ENCODE measurements around the gene LTBP3. TPM values are rescaled to one million over a fixed set of nuclear protein-coding genes. Genes with fewer than 3 reads are reported as not detected.

LTBP3 gene
- total RNA-seq, 1 experiment from 2014 or later: 1.8 TPM

- in situ Hi-C loops (cut with HindIII; ENCODE audit: low pct_unique_long_range_greater_than_20kb, low sequenced_read_pairs): no loop called here
- no peak for DNase-seq (ENCODE audit: low read depth, low spot score)
Measured at GRCh38 chr11:65559951-65560537, 1.9 kb upstream of the LTBP3 start.

DNA sequence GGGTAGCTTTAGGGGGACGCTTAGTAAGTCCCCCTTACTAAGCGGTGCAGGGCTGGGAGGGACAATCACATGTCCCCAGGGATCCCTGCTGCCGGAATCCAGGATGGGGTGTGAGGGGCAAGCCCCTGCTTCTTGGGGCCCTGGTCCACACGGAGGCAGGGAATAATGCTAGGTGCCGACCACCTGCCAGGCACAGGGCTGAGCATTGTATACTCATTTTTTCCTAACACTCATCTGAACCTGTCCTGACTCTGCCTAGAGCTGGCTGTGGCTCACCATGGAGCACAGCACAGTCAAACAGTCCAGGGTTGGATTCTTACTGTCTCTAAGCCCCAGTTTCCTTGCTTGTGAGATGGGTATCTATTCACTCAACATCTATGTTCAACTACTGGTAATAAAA, 1.4 kb upstream of the LTBP3 start:
- DNase-seq (ENCODE audit: low read depth, low spot score): no peak
- in situ Hi-C loops (cut with HindIII; ENCODE audit: low pct_unique_long_range_greater_than_20kb, low sequenced_read_pairs): no loop called here

DNA sequence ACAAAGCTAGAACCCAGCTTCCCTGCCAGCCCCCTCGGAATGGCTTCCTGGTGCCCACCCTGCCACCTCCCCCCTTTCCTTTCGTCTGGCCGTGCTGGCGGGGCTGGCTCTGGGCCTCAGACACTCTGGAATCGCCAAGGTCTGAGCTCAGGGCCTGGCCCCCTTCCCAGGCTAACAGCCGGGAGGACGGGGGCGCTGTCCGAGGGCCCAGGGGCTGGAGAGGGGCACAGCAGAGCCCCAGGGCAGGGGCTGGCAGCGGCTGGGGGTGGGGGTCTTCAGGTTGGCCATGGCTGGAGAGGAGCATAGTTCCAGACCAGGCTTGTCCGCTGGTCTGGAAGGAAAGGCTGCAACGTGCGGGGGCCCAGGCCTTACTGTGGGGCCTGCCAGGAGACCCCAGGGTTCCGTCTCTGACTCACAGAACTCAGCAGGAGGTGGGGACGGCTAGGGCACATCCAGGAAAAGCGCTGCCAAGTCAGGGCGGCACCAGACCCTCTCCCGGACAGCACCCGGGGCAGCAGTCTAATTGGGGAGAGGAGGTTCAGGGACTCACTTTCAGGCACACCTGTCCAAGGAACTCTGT, 861 bp upstream of the LTBP3 start:
- in situ Hi-C loops (cut with HindIII; ENCODE audit: low pct_unique_long_range_greater_than_20kb, low sequenced_read_pairs): no loop called here
- no peak for DNase-seq (ENCODE audit: low read depth, low spot score)

DNA sequence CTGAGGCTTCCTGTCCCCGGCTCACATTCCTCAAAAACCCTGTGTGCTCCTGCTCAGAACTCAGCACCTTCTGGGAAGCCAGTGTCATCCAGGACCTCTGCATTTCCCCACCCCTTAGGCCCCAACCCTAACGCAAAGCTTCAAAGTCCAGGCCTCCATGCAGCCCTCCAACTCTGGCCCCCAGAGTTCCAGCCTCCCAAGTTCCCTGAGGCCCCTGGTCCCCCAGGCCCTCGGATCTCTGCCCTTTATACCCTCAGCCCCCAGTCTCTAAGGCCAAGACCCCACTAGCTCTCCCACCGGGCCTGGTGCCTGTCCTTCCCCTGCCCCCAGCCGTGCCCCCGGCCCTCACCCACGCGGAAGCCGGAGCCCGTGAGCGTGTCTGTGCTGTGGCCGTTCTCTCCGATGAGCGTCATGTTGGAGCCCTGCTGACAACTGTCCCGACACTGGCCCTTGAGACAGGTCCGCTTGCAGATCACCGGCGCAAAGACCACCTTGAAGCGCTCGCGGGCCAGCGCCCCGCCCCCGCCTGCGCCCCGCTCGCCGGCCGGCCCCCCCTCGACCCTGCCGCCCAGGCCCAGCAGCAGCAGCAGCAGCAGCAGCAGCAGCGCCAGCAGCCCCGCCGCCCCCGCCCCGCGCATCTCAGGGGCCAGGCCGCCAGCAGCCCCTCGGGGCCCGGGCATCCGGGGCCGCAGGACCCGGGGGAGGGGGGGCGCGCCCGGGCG, 718 bp downstream of the LTBP3 start:
- in situ Hi-C loops (cut with HindIII; ENCODE audit: low pct_unique_long_range_greater_than_20kb, low sequenced_read_pairs): no loop called here
- no peak for DNase-seq (ENCODE audit: low read depth, low spot score)

DNA sequence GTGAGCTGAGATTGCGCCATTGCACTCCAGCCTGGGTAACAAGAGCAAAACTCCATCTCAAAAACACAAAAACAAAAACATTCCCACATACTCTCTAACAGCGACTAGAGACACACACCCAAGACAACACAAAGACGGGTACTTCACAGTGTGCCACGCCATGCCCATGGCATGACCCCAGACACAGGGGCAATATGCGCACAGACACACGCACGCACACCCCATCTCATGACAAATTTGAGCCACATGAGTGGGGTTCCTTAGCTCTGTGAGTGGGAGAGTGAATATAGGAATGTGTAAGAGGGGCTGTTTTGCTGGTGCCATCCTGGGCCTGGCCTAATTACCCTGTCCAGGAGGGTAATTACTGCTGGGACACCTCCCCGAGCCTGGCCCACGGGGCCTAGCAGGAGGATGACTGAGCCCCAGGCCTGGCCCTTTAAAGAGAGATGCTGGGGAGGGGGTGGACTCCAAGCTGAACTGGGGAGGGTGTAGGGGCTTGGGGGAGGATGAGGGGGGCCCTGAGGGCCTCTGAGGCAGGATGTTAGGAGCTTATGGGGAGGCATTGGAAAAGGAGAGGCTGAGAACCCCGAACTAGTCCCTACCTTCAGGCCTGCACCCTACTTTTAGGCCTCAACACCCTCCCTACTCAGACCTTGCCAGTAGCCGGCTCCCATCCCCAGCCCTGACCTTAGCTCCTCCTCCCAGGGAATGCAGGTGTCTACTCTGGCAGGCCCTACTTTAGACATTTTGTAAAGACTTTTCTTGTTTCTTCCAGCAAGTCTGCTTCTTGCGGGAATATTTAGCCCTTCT, 1.5 kb downstream of the LTBP3 start:
- DNase-seq (ENCODE audit: low read depth, low spot score): no peak
- in situ Hi-C loops (cut with HindIII; ENCODE audit: low pct_unique_long_range_greater_than_20kb, low sequenced_read_pairs): no loop called here

DNA sequence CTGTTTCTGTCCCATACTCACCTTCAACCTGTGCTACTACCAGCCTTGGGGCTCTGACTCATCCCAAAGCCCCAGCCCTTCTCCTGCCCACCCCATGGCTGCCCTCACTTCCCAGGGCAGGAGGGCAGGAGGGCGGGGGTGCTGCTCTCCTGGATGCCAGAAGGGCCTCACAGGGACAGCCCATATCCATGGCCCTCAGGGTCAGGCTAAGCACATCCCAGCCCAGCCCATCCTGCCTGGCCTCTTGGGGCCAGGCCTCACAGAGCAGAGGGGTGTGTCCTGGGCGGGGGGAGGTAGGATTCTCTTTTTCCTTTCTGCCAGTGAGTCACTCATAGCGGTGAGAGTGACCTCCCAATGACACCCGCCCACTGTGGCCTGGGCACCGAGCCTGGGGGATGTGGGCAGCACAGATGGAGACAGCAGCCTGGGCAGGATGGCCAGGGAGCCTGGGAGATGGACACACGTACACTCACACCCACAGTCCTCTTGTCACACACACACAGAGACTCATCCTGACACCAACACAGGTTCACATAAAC, 2.4 kb downstream of the LTBP3 start:
- in situ Hi-C loops (cut with HindIII; ENCODE audit: low pct_unique_long_range_greater_than_20kb, low sequenced_read_pairs): no loop called here

DNA sequence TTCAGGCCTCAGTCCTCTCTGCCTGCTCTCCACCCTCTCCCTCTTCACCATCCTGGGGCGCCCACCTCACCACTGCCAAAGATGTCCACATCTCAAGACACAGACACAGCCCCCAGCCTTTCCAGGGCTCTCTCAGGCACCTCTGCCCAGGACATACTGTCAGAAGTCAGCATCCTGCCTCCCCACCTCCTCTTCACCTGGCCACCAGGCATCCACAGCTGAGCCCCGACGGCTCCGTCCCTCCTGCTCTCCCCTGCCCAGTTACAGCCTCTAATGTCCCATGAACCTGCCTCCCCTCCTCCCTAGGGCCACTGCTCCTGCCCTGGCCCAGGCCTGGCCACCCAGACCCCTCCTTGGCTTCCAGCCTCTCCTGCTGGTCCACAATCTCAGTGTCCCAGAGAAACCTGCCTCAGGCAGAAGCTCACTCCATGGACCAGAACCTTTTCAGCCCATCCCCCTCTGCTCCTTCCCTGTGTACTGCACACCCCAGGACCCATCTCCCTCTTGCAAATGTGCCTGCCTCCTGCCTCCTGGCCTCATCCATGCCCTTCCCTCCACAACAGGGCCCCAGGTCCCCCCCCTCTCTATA, 3.2 kb downstream of the LTBP3 start:
- in situ Hi-C loops (cut with HindIII; ENCODE audit: low pct_unique_long_range_greater_than_20kb, low sequenced_read_pairs): no loop called here
- no peak for DNase-seq (ENCODE audit: low read depth, low spot score)

More for the DNA sequence above, 2.4 kb downstream of the LTBP3 start:
- DNase-seq (ENCODE audit: low read depth, low spot score): no peak

DNA sequence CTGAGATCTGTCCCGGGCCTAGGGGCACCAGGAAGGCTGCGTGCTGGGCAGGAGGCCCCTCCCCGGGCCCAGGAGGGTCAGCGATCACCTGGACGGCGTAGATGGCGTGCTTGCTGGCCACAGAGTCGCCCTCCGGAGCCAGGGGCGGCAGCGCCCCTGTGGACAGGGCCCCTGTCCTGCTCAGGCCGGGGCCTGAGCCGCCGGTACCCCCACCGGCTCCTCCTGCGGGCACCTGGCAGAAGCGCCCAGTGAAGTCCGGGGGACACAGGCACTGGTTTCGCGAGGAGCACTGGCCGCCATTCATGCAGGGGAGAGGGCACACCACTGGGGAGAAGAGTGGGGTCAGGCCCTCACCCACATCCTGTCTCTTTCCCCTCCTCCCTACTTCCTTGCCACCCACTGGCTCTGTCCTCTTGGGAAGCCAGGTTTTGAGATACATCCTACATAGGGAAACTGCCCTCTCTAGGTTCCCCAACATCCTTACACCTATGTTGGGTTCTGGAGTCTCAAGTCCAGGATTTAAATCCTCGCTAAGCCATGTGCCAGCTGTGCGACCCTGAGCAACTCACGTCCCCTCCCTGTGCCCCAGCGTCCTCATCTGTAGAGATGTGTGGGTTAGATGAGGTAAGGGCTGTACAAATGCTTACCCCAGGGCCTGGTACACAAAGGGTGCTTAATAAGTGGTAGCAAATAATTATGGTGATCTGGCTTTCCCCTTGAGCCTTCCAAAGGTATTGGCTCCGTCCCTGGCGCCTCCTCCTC, 3.9 kb downstream of the LTBP3 start:
- no peak for DNase-seq (ENCODE audit: low read depth, low spot score)
- in situ Hi-C loops (cut with HindIII; ENCODE audit: low pct_unique_long_range_greater_than_20kb, low sequenced_read_pairs): no loop called here

- no peak for DNase-seq (ENCODE audit: low read depth, low spot score)
- in situ Hi-C loops (cut with HindIII; ENCODE audit: low pct_unique_long_range_greater_than_20kb, low sequenced_read_pairs): no loop called here
Measured at GRCh38 chr11:65553301-65554001, 4.7 kb downstream of the LTBP3 start.

DNA sequence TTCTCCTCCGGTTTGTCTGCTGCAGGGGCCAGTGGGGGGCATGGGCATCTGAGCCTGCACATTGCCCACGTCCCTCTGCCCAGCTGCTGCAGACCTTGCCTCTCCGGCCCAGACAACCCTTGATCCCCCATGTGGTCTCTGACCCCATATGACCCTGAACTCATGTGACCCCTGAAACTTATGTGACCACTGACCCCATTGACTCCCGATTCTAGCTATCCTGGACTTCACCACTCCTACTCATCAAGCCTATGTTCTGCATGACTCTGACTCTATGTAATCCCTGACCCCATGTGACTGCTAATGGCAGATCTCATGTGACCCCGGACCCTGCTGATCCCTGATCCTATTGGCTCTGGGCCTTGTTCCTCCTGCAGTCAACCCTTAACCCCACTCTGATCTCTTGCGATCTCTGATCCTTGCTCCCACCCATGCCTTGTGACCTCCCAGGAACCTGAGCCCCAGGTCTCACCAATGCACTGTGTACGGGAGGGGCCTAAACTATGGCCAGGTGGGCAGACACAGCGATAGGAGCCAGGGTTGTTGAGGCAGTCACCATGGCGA, 5.7 kb downstream of the LTBP3 start:
- peak; percentile 32 for DNase-seq (ENCODE audit: low read depth, low spot score)
- in situ Hi-C loops (cut with HindIII; ENCODE audit: low pct_unique_long_range_greater_than_20kb, low sequenced_read_pairs): no loop called here

DNA sequence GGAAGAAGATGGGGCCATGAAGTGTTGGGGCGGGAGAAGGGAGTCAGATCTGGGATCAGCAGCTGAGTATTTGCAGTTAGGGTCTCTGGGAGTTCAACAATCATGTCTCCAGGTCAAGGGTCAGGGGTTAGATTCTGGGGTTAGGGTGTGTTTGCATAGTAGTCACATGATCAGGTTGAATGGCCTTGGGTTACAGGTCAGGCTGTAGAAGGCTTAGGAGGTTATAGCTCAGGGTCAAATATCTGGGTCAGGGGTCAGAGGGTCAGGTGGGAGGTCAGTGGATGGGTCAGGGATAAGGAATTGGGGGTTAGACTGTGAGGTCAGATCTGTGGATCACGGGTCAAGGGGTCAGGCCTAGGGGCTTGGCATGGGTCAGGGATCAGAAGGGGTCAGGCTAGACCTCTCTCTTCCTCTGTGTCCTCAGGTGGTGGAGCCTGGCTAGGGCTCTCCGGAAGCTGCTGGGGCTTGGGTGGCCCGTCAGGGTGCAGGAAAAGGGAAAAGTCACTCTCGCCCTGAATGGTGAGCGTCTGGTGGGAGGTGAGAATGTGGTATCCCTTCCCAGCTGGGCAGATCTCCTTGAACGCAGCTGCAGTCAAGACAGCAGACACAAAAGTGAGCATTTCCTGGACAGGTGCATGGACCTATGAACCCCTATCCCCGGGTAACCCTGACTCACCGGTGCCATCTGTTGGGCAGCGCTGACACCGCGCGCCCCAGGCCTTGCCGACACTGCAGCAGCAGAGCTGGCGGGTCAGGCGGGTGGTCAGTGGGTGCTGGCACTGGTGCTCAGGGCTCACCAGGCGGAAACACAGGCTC, 6.4 kb downstream of the LTBP3 start:
- in situ Hi-C loops (cut with HindIII; ENCODE audit: low pct_unique_long_range_greater_than_20kb, low sequenced_read_pairs): no loop called here
- DNase-seq (ENCODE audit: low read depth, low spot score): peak; percentile 43

DNA sequence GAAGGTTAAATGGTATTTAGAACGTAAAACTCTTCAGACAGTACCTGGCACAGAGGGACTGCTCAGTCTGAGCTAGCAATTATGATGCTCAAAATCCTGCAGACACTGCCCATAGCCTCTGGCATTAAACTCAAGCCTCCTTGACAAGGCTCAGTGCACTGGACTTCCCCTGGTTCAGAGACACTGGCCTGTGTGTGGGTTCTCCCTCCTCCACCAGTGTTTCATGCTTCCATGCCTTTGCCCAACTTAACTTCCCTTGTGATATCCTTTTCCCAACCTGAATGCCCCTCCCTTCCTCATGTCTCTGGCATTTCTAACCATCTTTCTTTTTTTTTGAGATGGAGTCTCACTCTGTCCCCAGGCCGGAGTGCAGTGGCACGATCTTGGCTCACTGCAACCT, 9.1 kb downstream of the LTBP3 start:
- in situ Hi-C loops (cut with HindIII; ENCODE audit: low pct_unique_long_range_greater_than_20kb, low sequenced_read_pairs): no loop called here
- no peak for DNase-seq (ENCODE audit: low read depth, low spot score)

- in situ Hi-C loops (cut with HindIII; ENCODE audit: low pct_unique_long_range_greater_than_20kb, low sequenced_read_pairs): no loop called here
- DNase-seq (ENCODE audit: low read depth, low spot score): no peak
Measured at GRCh38 chr11:65548395-65548794, 9.8 kb downstream of the LTBP3 start.

DNA sequence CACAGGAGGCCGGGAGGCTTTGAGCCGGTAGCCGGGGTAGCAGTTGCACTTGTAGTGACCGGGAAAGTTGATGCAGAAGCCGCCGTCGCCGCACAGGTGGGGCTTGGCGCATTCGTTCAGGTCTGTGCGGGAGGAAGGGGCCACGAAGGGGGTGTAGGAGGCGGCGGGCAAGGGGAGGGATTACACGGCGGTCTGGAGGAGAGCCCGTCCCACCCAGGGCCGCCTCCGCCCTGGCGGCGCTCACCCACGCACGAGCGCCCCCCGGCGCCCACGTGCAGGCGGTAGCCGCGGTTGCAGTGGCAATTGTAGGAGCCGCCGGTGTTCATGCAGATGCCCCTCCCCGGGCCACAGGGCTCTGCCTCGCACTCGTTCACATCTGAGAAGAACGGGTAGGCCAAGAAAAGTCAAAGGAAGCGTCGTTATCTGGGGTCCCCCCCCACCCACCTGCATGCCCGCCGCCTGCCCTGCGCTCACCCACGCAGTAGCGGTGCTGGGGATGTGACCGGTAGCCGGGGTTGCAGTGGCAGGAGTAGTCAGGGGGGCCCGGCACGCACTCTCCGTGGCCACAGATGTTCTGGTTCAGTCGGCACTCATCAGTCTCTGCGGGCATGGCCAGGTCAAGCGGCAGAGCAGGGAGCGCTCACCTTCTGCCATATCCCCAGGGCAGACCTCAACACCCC, 10.6 kb downstream of the LTBP3 start:
- DNase-seq (ENCODE audit: low read depth, low spot score): no peak
- in situ Hi-C loops (cut with HindIII; ENCODE audit: low pct_unique_long_range_greater_than_20kb, low sequenced_read_pairs): no loop called here
